ENCODE data around the gene DTL.

DTL gene

GRCh38 chr1:212091438-212092121 lies 56.0 kb downstream of the DTL start:
- no peak for DNase-seq

DNA sequence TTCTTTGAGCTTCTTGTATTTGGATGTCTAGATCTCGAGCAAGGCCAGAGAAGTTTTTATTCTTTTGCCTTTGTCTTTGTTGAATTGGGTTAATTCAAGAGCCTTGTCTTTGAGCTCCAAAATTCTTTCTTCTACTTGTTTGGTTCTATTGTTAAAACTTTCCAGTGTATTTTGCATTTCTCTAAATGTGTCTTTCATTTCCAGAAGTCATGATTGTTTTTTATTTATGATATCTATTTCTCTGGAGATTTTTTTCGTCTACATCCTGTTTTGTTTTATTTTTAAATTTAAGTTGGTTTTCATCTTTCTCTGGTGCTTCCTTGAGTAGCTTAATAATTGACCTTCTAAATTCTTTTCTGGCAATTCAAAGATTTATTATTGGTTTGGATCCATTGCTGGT lies 61.8 kb downstream of the DTL start:
- no peak for DNase-seq

GRCh38 chr1:212098310-212098709 lies 62.8 kb downstream of the DTL start:
- no peak for DNase-seq

GRCh38 chr1:212098771-212099170 lies 63.2 kb downstream of the DTL start:
- DNase-seq = no peak

DNA sequence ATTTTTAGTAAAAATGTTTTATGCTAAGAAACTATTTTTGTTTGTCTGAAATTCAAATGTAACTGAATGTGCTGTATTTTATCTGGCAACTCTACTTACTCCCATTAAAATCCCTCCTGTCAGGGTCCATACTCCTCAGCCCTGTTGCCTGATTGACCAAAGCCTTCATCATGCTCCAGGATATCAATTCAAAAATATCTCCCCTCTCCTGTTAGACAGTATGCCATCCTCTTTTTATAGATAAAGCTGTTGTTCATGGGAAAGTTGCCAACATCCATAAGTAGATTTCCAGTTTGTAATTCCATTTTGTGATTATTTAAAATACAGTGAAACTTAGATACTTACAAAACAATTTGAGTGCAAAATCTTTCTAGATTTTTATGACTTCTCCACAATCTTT lies 65.7 kb downstream of the DTL start:
- no peak for DNase-seq

- no peak for DNase-seq
These were observed 66.2 kb downstream of the DTL start for GRCh38 chr1:212101735-212102134.

DNA sequence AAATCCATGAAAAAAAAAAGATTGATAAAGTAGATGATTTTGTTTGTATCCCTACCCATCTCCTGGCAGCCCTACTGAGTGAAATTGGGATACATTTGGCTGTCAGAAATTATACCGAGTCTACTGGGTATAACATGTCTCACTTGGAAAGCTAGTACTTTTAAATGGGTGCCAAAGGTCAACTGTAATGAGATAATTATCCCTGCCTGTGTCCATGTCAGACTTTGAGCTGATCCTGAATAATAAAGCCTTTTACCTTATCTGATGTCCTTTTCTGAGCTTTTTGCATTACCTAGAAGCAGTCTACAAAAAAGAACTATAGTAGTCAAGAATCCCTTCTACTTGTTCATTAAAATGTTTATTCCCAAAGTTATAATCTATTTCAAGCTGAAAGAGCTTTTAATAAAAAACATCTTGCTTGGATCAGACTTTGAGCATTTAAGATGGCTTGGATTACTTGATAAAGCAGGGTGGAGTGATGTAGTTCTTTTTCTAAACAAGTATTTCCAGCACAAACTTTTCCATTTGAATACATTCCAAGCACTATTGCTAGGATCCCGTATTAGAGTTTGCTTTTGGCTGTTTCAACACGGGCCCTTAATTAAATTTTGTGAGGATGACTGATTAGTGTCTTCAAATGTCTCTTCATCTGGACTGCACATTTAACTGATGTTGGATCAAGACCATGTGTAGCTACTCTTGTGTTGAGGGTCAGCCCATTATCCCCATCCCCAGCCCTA lies 69.2 kb downstream of the DTL start:
- DNase-seq = no peak

- DNase-seq = no peak
These were observed 70.8 kb downstream of the DTL start for GRCh38 chr1:212106286-212106792.

DNA sequence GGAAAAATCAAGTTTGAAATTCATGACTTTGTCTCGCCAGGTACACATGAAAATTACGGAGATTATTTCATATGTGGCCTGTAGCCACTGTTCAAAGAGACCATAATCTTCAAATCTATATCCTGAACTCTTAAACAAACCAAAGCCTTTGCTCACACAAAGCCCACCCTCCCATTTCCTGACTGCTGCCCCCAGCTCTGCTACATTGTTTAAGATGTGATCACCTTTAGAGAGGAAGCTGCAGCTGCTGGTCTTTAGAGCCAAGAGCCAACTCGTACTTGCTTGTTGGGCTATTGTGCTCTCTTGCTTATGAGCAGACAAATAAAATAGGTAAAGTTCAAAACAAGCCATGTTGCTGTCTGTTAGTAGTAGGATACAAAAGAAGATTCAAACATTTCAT lies 71.9 kb downstream of the DTL start:
- DNase-seq = no peak

DNA sequence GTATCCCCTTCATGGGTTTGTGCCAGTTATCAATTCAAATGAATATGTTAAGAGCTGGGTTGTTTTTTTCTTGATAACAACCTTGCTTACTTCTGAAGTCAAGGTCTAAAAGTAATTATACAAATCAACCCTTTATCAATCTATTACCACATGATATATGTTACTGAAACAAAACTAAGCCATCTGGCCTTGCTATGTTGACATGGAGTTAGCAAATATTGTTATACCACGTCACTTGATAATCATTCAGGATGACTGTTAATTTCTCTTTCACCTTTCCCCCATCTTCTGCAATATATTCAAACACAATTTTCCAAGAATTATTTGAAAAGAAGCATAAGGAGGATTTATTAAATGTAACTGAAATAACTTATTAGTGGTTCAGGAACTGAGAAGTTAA lies 72.6 kb downstream of the DTL start:
- no peak for DNase-seq

DNA sequence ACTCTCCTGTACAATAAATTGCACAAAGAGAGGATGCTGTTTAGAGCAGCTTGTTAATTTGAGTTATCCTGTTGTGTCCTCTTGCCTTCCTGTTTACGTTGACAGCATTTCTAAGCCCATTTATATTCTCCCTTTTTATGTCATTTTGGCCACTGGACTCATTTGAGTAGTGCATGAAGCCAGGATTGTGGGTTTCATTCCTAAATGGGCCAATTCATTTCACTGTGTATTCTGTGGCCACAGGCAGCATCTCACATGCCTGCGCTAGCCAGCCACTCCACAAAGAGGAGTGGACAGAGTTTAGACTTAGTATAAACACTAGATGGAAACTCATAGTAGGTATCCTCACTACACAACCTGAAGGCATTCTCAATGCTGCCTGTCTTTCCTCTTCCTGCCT lies 73.4 kb downstream of the DTL start:
- DNase-seq = no peak

GRCh38 chr1:212109728-212110127 lies 74.2 kb downstream of the DTL start:
- no peak for DNase-seq

- no peak for DNase-seq
These were observed 75.1 kb downstream of the DTL start for GRCh38 chr1:212110617-212111016.

GRCh38 chr1:212111536-212111935 lies 76.0 kb downstream of the DTL start:
- DNase-seq = no peak

DNA sequence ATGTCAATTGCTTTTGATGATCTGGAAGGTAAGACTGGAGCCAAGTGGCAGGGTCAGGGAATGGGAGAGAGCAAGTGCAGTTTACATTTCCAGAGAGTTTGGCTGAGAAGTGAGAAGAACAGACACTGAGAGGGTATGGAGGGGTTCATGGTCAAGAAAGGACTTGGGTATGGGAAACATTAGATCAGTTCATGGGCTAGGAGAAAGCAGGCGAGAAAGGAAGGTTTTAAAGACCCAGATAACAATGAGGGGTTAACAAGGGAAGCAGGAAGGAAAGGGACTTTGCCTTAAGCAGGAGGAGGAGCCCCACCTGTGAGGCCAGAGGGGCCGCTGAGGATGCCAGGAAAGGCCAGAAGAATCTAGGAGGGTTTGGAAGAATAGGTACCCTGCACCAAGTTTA lies 78.2 kb downstream of the DTL start:
- no peak for DNase-seq

- no peak for DNase-seq
These were observed 82.8 kb downstream of the DTL start for GRCh38 chr1:212118167-212118871.

DNA sequence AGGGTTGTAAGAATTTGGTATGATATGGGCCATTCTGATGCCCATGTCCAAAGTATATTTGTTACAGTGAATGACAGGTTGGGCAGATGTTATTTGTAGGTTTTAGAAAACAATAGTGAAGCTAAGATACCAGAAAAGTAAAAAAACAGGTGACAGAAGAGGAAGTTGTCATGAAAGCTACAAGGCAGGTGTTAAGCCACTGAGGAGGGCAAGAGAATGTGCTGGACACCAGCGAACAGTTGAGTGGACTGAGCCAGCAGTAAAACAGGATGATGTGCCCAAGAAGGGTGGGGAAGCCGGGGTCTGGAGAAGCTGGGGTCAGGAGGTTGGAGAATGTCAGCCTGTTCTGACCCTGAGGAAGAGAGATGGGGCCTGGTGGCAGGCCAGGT lies 83.3 kb downstream of the DTL start:
- no peak for DNase-seq

DNA sequence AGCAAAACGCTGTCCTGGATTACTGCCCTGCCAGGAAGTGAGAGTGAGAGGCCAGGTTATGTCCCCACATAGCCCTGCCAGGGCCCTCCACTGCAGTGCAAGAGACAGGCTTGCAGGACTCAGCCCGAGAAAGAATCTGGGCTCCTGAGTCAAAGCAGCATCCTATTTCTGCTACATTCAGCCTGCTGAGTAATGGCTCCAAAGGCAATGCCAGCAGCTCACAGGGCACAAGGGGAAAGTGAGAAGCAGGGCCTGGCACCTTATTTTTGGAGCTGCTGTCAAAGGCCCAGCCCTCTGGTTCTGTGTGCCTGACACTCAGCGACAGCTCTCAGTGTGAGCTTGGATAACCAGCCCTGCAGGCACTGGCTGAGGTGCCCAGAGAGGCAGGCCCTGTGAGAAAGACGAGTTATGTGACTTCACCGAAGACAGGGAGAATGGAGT lies 83.9 kb downstream of the DTL start:
- no peak for DNase-seq

DNA sequence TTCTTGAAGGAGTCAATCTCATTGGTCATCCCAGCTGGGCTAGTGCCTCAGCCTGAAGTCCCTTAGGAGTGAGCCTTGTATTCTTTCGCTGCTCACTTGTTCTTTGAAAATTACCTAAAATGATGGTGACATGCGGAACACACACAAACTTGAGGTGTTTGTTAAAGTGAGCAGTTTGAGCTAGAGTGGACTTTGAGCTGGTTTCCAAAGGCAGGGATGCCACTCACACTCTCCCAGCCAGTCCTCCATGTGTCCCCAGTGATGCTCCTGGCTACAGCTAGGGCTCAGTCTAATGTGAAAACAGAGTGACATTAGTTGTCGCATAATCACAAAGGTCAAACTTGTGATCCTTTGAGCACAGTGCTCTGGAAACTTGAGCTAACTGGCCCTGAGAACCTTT lies 84.3 kb downstream of the DTL start:
- no peak for DNase-seq

GRCh38 chr1:212121779-212122178 lies 86.2 kb downstream of the DTL start:
- peak; percentile 30 for DNase-seq

- peak; percentile 15 for DNase-seq
These were observed 89.4 kb downstream of the DTL start for GRCh38 chr1:212124690-212125582.

DNA sequence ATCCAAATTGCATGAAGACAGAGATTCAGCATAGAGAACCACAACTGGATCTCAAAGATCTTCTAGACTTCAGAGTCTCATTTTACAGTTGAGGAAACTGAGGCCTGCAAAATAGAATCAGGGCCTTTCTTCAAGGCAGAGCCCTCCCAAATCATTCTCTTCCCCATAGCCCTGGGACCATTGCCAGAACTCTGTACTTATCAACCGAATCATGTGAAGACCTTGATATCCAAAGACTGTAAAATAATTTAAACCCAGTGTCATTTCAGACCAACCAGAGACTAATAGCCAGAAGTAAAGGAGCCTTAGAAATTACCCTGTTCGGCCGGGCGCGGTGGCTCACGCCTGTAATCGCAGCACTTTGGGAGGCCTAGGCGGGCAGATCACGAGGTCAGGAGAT lies 90.1 kb downstream of the DTL start:
- no peak for DNase-seq

GRCh38 chr1:212127221-212127620 lies 91.7 kb downstream of the DTL start:
- DNase-seq = no peak

Data from activated CD4-positive, alpha-beta T cell treated with anti-CD3 and anti-CD28 coated beads, Interleukin-10, Interleukin-2, amounts not matched to agents 100 ng/mL and 50 ng/mL, durations not matched to agents 16 hours and 8 hours (primary cell).